Measurements from ENCODE around the gene INHBB.

Gene INHBB

DNA sequence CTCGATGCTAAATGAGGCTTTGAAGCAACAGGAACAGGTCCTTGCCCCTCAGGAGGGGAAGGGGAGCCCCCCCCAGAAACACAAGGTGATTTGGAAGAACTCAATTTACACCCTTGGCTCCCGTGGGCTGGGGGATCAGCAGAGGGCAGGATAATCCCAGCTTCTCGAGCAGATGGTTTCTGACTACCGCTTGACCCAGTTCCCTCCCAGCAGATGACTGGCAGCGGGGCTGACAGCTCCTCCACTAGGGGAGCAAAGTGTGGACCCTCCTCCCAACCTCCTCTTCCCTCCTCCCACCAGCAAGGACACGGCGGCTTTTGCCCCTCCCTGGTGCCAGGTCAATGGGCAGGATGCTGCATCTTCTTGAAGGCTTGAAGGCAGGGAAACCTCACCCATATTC is 3.5 kb upstream of the INHBB start:
- no peak for DNase-seq (ENCODE audit: low read depth)

DNA sequence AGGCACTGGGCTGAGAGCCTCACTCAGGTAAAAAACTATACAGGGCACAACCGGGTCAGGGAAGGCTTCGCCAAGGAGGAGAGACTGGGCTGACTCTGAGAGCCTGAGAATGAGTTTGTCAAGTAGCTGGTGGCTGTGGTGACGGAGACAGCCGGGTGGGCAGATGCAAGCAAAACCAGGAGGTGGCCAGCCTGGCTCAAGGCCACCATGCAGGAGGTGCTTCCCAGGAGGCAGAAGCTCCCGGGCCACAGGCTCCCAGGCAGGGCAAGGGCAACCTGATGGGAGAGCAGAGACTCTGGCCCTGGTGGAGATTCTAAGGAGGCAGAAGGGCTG is 2.9 kb upstream of the INHBB start:
- DNase-seq (ENCODE audit: low read depth): no peak

GRCh38 chr2:120343433-120344105 is 2.4 kb upstream of the INHBB start:
- DNase-seq (ENCODE audit: low read depth): no peak

DNA sequence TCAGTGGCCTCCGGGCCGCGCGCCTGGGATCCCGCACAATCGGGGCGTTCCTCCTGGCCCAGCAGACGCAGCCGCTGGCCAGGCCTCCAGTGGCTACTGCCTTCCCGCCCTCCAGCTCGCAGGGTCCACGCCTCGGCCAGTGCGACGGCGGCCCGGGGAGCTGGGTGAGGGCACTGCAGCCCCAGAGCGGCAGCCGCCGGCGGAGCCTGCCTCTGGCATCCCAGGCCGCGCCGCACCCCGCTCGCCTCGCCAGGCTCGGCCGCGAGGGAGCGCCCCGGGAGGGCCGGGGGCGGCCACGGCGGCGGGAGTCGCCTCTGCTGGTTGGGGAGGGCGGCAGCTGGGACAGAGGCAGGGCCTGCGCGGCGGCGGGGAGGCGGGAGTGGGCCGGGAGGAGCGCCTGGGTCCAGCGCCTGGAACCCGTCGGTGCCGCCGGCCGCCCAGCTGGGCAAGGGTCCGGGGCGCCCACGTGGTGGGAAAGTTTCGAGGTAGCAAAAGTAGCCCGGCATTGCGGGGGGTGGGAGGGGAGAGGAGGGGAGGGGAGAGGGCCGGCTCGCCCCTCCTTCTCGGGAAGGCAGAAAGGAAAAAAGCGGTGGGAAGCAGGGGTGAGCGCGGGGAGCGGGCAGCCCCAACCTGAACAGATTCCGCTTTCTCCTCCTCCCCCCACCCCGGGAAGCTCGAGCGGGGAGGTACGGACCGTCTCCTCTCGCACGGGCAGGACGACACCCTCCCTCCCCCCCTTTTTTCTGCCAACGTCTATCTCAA is 1.5 kb upstream of the INHBB start:
- no peak for DNase-seq (ENCODE audit: low read depth)

DNA sequence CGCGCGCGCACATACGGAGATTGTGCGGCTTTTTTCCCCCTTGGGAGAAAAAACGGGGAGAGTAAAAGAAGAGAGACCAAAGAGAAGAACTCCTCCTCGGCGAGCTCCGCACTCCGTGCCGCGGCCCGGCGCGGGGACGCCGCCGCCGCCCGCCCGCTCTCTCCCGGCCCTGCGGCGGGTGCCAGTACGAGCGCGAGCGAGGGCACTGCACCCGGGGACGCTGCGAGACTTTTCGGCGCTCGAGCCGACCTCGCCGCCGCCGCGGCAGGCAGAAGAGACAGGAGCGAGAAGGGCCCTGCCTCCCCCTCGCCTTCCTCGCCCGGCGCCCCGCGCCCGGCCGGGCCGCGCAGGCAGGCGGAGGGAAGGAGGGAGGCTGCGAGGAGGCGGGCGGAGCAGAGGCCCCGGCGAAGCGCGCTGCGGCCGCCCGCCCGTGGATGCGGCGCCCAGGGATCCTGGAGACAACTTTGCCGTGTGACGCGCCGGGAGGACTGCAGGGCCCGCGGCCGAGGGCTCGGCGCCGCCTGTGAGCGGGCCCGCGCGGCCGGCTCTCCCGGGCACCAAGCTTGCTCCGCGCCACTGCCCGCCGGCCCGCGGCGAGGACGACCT is 857 bp upstream of the INHBB start:
- DNase-seq (ENCODE audit: low read depth): no peak

GRCh38 chr2:120345608-120346007 is 328 bp upstream of the INHBB start:
- no peak for DNase-seq (ENCODE audit: low read depth)

DNA sequence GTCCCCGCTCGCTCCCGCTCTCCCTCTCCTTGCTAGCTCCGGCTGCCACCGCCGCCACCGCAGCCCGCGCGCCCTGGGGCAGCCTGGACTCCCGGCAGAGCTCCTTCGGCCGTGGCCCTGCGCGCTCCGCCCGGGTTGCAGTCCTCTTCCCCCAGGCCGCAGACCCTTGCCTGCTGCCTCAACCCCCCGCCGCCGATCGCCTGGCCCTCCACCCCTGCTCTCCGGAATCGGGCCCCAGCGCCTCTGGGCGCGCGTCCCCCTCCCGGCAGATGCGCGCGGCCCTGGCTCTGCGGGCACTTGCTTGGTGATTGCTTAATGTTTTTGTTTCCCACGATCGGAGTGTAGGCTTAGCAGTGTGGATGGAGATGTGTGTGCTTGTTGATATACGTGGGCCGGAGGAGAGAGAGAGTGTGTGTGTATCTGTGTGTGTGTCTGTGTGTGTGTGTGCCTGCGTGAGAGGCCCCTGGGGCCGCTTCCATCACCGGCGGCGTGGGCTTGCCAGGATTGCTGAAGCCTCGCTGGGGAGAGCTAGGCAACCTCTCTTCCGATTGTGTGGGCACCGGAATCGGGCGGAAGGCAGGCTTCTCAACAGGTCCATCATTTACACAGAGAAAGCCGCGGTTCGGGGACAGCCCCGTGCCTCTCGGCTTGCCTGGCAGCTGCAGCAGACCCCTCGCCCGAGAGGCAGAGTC is 877 bp downstream of the INHBB start:
- no peak for DNase-seq (ENCODE audit: low read depth)

DNA sequence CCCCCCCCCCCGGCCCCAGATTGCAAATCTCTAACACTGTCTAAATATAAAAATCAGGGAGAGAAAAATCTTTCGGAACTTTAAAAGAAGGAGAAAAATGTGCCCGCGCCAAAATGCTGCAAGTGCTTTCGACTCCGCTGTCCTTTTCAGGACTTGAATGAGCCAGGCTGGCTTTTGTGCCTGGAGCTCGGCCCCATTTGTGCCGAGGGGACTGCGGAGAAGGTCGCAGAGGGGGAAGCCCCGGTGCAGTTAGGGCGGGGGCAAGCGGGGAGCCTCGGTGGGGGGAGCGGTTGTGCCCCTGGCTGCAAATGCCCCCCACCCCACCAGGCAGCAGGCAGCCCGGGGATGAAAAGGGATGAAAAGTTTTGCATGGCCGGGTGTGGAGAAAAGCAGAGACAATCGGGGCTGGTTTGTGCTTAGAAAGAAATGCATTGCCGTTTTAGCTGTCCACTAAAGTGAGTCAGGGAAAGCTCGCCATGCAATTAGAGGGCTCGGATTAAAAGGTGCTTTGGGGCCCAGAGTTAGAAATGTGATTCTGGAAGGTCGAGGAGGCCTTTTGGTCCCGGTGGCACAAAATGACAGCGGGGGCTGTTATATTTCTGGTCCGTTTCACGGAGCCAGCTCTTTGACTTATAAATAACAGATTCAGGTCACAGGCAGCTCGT is 1.6 kb downstream of the INHBB start:
- DNase-seq (ENCODE audit: low read depth): no peak

- DNase-seq (ENCODE audit: low read depth): no peak
Measured at GRCh38 chr2:120348134-120348736, 2.3 kb downstream of the INHBB start.

GRCh38 chr2:120348737-120349439 is 3.0 kb downstream of the INHBB start:
- no peak for DNase-seq (ENCODE audit: low read depth)

DNA sequence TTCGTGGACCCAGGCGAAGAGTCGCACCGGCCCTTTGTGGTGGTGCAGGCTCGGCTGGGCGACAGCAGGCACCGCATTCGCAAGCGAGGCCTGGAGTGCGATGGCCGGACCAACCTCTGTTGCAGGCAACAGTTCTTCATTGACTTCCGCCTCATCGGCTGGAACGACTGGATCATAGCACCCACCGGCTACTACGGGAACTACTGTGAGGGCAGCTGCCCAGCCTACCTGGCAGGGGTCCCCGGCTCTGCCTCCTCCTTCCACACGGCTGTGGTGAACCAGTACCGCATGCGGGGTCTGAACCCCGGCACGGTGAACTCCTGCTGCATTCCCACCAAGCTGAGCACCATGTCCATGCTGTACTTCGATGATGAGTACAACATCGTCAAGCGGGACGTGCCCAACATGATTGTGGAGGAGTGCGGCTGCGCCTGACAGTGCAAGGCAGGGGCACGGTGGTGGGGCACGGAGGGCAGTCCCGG is 3.5 kb downstream of the INHBB start:
- no peak for DNase-seq (ENCODE audit: low read depth)

DNA sequence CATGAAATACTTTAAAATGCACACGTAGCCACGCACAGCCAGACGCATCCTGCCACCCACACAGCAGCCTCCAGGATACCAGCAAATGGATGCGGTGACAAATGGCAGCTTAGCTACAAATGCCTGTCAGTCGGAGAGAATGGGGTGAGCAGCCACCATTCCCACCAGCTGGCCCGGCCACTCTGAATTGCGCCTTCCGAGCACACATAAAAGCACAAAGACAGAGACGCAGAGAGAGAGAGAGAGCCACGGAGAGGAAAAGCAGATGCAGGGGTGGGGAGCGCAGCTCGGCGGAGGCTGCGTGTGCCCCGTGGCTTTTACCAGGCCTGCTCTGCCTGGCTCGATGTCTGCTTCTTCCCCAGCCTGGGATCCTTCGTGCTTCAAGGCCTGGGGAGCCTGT is 4.1 kb downstream of the INHBB start:
- DNase-seq (ENCODE audit: low read depth): no peak

DNA sequence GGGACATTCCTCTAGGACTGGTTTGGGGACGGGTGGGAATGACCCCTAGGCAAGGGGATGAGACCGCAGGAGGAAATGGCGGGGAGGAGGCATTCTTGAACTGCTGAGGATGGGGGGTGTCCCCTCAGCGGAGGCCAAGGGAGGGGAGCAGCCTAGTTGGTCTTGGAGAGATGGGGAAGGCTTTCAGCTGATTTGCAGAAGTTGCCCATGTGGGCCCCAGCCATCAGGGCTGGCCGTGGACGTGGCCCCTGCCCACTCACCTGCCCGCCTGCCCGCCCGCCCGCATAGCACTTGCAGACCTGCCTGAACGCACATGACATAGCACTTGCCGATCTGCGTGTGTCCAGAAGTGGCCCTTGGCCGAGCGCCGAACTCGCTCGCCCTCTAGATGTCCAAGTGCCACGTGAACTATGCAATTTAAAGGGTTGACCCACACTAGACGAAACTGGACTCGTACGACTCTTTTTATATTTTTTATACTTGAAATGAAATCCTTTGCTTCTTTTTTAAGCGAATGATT is 4.9 kb downstream of the INHBB start:
- DNase-seq (ENCODE audit: low read depth): no peak

DNA sequence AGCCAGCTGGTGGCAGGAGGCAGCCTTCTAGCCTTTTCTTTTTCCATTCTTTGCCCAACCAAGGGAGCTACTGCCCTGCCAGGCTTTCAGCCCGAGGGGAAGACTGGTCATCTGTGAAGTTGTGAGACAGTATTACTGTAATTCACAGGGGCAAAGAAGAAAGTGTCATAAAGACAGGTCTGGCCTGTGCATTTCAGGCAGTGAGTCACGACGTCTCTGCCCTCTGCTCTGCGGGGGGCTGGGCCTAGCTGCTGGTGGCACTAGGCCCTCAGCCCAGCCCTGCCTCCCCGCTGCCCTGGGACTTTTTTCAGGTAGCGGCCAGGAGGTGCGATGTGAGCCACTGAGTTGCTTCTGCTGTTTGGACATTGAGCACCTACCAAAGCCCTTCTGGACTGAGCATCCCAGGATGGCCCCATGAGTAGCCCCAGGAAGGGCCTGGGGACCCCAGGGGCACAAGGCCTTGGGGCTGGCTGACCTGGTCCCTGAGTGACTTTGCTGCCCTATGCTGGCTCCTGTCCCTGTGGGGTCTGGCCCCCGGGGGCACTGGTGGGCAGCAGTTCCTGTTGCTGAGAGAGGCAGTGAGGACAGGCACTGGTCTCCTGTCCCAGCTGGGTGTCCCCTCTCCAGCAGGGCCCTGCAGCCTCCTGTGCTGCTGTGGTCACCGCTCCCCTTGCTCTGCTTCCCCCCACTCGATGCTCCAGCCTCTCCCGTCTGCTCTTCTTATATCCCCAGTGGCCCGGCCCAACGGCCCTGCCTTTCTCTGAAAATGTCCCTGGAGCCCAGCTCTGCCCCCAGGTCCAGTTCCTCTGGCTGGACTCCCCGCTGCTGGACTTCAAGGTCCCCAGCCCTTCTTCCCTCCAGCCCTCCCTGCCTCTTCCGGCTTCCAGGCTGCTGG is 7.0 kb downstream of the INHBB start:
- no peak for DNase-seq (ENCODE audit: low read depth)

- no peak for DNase-seq (ENCODE audit: low read depth)
Measured at GRCh38 chr2:120353591-120353898, 7.6 kb downstream of the INHBB start.

GRCh38 chr2:120353931-120354330 is 8.0 kb downstream of the INHBB start:
- DNase-seq (ENCODE audit: low read depth): no peak

- DNase-seq (ENCODE audit: low read depth): no peak
Measured at GRCh38 chr2:120354467-120354866, 8.5 kb downstream of the INHBB start.

DNA sequence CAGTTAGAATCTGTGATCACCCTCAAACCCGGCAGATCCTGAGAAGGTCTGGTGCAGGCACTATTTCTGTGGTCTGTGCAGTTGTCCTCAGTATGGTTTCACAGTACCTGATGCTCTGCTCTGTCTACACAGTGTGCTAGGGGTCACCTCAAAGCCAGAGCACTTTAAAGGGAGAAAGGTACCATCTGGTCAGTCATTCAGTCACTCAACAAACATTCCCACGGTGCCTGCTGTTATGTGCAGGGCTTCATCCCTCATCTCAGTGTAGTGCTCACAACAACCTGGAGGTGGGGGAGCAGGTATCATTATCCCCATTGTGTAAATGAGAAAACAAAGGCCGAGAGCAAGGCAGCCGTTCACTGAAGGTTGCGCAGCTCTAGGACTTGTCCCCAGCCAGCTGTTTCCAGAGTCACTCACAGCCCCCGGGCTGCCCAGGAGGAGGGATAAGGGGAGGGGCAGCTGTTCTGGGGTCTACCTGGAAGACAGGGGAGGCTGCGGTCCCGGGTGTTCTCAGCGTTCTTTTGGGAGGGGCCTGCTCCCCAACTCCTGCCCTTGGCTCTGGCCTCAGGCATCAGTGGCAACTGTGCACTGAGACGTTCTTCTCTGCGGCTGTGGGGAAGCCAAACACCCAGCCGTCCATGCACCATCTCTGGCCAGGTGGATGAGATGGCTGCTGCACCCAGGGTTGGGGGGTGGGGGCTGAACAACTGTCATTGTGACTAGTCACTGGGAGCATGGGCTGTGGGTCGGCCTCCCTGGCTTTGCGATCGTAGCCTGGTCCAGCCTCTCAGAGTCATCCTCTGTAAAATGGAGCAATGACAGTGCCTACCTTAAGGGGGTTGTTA is 9.2 kb downstream of the INHBB start:
- DNase-seq (ENCODE audit: low read depth): no peak

GRCh38 chr2:120355780-120356266 is 9.9 kb downstream of the INHBB start:
- no peak for DNase-seq (ENCODE audit: low read depth)

Measured in stimulated activated CD8-positive, alpha-beta memory T cell treated with anti-CD3 and anti-CD28 coated beads, Interleukin-7, amount 100 ng/mL, for 24 hours (primary cell).